PC-9 (cell line): ENCODE results near the gene GLS.

Source experiments
- CTCF ChIP-seq: fragments of 200-600 bp; sonication (generic); conservative IDR thresholded peaks from 2 replicates; pipeline ENCODE4 v1.6.1; 2017; ENCODE audit warnings: mixed run types, antibody characterized with exemption, mild to moderate bottlenecking, moderate library complexity
- EZH2 ChIP-seq: fragments of 200-600 bp; sonication (generic); IDR thresholded peaks from 2 replicates; pipeline ENCODE4 v1.8.0; 2017; ENCODE audit warnings: antibody characterized with exemption, low read depth

GRCh38 chr2:190929919-190930318, 49.3 kb downstream of the GLS start:
- TF ChIP-seq CTCF, result no peak
- TF ChIP-seq EZH2, result no peak
